ENCODE data around the gene KIR3DL3.
"Not testable (repeated sequence)": the region's sequence is repeated elsewhere in the genome, so short reads cannot be mapped to it uniquely, and the experiment has no call there.

Gene KIR3DL3

DNA sequence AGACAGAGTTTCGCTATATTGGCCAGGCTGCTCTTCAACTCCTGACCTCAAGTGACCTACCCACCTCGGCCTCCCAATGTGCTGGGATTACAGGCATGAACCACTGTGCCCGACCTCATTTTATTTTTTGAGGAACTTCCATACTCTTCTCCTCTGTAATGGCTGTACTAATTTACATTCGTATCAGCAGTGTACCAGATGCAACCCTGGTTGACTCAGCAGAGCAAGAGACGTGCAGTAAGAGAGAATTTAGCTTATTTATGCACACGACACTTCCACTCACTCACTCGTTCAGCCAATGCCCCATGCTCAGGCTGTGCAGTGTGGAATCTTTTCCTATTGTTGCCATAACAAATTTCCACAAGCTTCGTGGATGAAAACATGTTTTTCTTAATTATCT lies 6.9 kb downstream of the KIR3DL3 start:
- H3K27me3 ChIP-seq (ENCODE audit: control insufficient read depth, insufficient read depth, low read length), result no peaks in the 10 kb centered on the region
- H3K4me1 ChIP-seq (ENCODE audit: control insufficient read depth, insufficient read depth, low read length), result no peaks in the 10 kb centered on the region
- no peak overlapping the region for H3K4me3 ChIP-seq (ENCODE audit: low read depth, low read length)
- H3K9ac ChIP-seq (ENCODE audit: low read depth, low read length), result no peak overlapping the region
- H3K9me3 ChIP-seq (ENCODE audit: control insufficient read depth, insufficient read depth, low read length), result peaks cover 79% of the 10 kb centered on the region
- no peak overlapping the region for H3K27ac ChIP-seq (ENCODE audit: low read depth, low read length)
- no peaks in the 10 kb centered on the region for H3K36me3 ChIP-seq (ENCODE audit: control insufficient read depth, insufficient read depth, low read length)

DNA sequence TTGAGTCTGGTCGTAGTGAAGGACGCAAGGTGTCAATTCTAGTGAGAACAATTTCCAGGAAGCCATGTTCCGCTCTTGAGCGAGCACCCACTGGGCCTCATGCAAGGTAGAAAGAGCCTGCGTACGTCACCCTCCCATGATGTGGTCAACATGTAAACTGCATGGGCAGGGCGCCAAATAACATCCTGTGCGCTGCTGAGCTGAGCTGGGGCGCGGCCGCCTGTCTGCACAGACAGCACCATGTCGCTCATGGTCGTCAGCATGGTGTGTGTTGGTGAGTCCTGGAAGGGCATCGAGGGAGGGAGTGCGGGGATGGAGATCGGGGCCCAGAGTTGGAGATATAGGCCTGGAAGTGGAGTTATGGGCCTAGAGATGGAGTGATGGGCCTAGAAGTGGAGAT lies 14.1 kb downstream of the KIR3DL3 start, which contains the start of gene KIR2DL3:
KIR2DL3 (plus strand) TSS at position 208 of the 400 bp plus-strand sequence; CDS start at position 241, 33 bp downstream.
- H3K4me3 ChIP-seq (ENCODE audit: low read depth, low read length); H3K27me3 ChIP-seq (ENCODE audit: control insufficient read depth, insufficient read depth, low read length); H3K4me1 ChIP-seq (ENCODE audit: control insufficient read depth, insufficient read depth, low read length); H3K27ac ChIP-seq (ENCODE audit: low read depth, low read length); H3K9ac ChIP-seq (ENCODE audit: low read depth, low read length); H3K36me3 ChIP-seq (ENCODE audit: control insufficient read depth, insufficient read depth, low read length): not testable (repeated sequence)
- H3K9me3 ChIP-seq (ENCODE audit: control insufficient read depth, insufficient read depth, low read length), result peaks cover 75% of the 10 kb centered on the region

DNA sequence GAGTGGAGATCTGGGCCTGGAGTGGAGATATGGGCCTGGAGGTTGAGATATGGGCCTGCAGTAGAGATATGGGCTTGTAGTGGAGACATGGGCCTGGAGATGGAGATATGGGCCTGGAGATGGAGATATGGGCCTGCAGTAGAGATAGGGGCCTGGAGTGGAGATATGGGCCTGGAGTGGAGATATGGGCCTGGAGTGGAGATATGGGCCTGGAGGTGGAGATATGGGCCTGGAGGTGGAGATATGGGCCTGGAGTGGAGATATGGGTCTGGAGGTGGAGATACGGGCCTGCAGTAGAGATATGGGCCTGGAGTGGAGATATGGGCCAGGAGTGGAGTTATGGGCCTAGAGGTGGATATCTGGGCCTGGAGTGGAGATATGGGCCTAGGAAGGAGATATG lies 14.5 kb downstream of the KIR3DL3 start:
- no peak overlapping the region for H3K4me3 ChIP-seq (ENCODE audit: low read depth, low read length)
- peaks cover 73% of the 10 kb centered on the region for H3K9me3 ChIP-seq (ENCODE audit: control insufficient read depth, insufficient read depth, low read length)

DNA sequence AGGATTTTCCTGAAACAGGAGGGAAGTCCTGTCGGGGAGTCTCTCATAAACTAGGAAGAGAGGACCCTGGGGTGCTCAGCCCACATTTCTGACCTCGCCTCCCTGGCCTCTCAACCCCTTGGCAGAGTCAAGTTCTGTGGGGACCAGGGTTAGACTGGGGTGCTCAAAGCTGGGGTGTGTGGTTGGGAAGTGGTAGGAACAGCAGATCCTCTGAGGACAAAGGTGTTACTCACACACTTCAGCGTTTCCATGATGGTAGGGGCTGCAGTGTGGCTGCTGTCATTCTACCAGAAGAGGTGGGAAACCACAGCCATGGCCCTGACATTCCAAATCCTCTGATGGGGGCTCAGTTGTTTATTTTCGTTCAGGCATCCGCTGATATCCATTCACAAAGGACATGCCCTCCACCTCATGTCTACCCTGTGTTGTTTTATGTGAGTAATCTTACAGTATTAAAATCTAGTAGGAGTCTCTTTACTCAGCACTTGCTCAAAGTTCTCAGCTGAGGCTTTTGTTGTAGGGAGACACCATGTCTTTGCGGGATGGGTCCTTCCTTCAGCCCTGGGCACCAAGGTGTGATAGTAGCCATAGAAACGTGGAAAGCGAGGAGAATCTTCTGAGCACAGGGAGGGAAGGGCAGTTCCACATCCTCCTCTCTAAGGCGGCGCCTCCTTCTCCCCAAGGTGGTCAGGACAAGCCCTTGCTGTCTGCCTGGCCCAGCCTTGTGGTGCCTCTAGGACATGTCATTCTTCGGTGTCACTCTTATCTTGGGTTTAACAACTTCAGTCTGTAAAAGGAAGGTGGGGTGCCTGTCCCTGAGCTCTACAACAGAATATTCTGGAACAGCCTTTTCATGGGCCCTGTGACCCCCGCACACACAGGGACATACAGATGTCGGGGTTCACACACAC lies 15.6 kb downstream of the KIR3DL3 start:
- H3K4me1 ChIP-seq (ENCODE audit: control insufficient read depth, insufficient read depth, low read length), result no peaks in the 10 kb centered on the region
- peaks cover 68% of the 10 kb centered on the region for H3K9me3 ChIP-seq (ENCODE audit: control insufficient read depth, insufficient read depth, low read length)
- H3K27me3 ChIP-seq (ENCODE audit: control insufficient read depth, insufficient read depth, low read length), result no peaks in the 10 kb centered on the region
- no peak overlapping the region for H3K27ac ChIP-seq (ENCODE audit: low read depth, low read length)
- H3K9ac ChIP-seq (ENCODE audit: low read depth, low read length), result no peak overlapping the region
- H3K36me3 ChIP-seq (ENCODE audit: control insufficient read depth, insufficient read depth, low read length), result no peaks in the 10 kb centered on the region
- no peak overlapping the region for H3K4me3 ChIP-seq (ENCODE audit: low read depth, low read length)

More for the DNA sequence above, 14.5 kb downstream of the KIR3DL3 start:
- Histone ChIP-seq H3K4me1 (ENCODE audit: control insufficient read depth, insufficient read depth, low read length) (no peaks in the 10 kb centered on the region), H3K9ac (ENCODE audit: low read depth, low read length) (no peak overlapping the region), H3K27ac (ENCODE audit: low read depth, low read length) (no peak overlapping the region), H3K27me3 (ENCODE audit: control insufficient read depth, insufficient read depth, low read length) (no peaks in the 10 kb centered on the region), H3K36me3 (ENCODE audit: control insufficient read depth, insufficient read depth, low read length) (no peaks in the 10 kb centered on the region)

DNA sequence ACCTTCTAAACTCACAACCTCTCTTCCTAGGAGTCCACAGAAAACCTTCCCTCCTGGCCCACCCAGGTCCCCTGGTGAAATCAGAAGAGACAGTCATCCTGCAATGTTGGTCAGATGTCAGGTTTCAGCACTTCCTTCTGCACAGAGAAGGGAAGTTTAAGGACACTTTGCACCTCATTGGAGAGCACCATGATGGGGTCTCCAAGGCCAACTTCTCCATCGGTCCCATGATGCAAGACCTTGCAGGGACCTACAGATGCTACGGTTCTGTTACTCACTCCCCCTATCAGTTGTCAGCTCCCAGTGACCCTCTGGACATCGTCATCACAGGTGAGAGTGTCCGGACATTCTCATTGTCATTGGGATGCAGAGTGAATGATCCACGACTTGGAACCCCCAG lies 17.7 kb downstream of the KIR3DL3 start:
- not testable (repeated sequence) for H3K27ac ChIP-seq (ENCODE audit: low read depth, low read length); H3K4me3 ChIP-seq (ENCODE audit: low read depth, low read length); H3K27me3 ChIP-seq (ENCODE audit: control insufficient read depth, insufficient read depth, low read length); H3K4me1 ChIP-seq (ENCODE audit: control insufficient read depth, insufficient read depth, low read length); H3K36me3 ChIP-seq (ENCODE audit: control insufficient read depth, insufficient read depth, low read length); H3K9ac ChIP-seq (ENCODE audit: low read depth, low read length)
- H3K9me3 ChIP-seq (ENCODE audit: control insufficient read depth, insufficient read depth, low read length), result peaks cover 63% of the 10 kb centered on the region

DNA sequence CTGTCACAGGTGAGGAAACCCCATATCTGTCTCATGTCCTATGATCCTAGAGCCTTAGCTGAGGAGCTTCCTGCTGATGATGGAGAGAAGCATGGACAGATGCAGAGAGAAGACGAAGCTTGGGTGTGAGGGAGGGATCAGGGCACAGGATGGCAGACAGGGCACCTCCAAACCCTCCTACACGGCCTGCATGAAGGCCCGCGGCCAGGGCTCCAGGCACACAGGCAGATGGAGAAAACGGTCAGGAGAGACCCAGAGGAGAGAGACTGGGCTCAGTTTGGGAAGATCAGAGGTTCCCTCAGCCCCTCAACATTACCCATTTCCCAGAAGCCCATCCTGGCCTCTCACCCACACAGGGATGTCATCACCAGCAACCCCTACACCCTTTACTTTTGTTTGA lies 19.8 kb downstream of the KIR3DL3 start:
- not testable (repeated sequence) for H3K4me3 ChIP-seq (ENCODE audit: low read depth, low read length); H3K27ac ChIP-seq (ENCODE audit: low read depth, low read length); H3K27me3 ChIP-seq (ENCODE audit: control insufficient read depth, insufficient read depth, low read length); H3K4me1 ChIP-seq (ENCODE audit: control insufficient read depth, insufficient read depth, low read length); H3K36me3 ChIP-seq (ENCODE audit: control insufficient read depth, insufficient read depth, low read length); H3K9ac ChIP-seq (ENCODE audit: low read depth, low read length)
- H3K9me3 ChIP-seq (ENCODE audit: control insufficient read depth, insufficient read depth, low read length), result peaks cover 43% of the 10 kb centered on the region

DNA sequence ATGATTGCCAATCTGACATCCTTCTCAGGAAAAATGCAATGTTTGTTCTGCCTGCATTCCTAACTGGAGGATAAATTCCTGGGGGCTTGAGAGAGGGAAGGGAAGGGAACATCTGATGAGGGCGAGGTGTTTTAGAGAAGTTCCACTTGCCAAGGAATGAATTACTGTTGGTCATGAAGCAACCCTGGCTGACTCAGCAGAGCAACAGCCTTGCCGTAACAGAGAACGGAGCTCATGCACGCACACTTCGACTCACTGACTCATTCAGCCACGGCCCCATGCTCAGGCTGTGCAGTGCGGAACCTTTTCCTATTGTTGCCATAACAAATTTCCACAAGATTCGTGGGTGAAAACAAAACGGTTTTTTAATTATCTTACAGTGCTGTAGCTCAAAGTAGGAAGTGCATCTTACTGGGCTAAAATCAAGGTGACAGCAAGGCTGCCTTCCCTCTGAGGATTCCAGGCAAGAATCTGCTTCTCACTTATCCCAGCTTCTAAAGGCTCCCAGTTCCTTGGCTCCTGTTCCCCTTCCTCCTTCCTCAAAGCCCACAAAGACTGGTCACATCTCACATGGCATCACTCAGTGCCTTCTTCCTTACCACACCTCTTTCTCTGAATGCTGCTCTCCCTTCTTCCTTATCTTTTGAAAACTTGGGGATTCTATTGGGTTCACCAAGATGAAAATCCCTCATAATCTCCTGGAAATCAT lies 23.5 kb downstream of the KIR3DL3 start:
- not testable (repeated sequence) for H3K4me3 ChIP-seq (ENCODE audit: low read depth, low read length); H3K9me3 ChIP-seq (ENCODE audit: control insufficient read depth, insufficient read depth, low read length); H3K9ac ChIP-seq (ENCODE audit: low read depth, low read length); H3K27ac ChIP-seq (ENCODE audit: low read depth, low read length); H3K27me3 ChIP-seq (ENCODE audit: control insufficient read depth, insufficient read depth, low read length); H3K36me3 ChIP-seq (ENCODE audit: control insufficient read depth, insufficient read depth, low read length); H3K4me1 ChIP-seq (ENCODE audit: control insufficient read depth, insufficient read depth, low read length)

DNA sequence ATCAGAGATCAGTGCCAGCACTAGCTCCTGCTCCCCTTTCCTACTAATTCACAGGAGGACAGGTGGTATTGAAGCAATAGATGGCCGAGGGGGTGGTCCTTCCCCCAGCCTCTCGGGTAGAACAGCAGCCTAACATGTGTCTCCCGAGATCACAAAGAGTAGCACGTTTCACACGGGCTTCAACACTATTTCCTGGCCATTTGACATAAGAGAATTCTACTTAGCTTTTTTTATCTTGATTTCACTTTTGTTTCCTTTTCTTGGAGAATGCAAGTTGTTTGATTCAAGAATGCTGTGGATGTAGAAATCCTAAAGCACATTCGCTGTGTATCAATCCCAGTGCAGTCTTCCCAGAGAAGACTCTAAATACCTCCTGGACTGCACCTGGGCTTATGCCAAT lies 26.0 kb downstream of the KIR3DL3 start:
- not testable (repeated sequence) for H3K4me1 ChIP-seq (ENCODE audit: control insufficient read depth, insufficient read depth, low read length); H3K9ac ChIP-seq (ENCODE audit: low read depth, low read length); H3K4me3 ChIP-seq (ENCODE audit: low read depth, low read length); H3K36me3 ChIP-seq (ENCODE audit: control insufficient read depth, insufficient read depth, low read length); H3K27ac ChIP-seq (ENCODE audit: low read depth, low read length); H3K27me3 ChIP-seq (ENCODE audit: control insufficient read depth, insufficient read depth, low read length); H3K9me3 ChIP-seq (ENCODE audit: control insufficient read depth, insufficient read depth, low read length)

DNA sequence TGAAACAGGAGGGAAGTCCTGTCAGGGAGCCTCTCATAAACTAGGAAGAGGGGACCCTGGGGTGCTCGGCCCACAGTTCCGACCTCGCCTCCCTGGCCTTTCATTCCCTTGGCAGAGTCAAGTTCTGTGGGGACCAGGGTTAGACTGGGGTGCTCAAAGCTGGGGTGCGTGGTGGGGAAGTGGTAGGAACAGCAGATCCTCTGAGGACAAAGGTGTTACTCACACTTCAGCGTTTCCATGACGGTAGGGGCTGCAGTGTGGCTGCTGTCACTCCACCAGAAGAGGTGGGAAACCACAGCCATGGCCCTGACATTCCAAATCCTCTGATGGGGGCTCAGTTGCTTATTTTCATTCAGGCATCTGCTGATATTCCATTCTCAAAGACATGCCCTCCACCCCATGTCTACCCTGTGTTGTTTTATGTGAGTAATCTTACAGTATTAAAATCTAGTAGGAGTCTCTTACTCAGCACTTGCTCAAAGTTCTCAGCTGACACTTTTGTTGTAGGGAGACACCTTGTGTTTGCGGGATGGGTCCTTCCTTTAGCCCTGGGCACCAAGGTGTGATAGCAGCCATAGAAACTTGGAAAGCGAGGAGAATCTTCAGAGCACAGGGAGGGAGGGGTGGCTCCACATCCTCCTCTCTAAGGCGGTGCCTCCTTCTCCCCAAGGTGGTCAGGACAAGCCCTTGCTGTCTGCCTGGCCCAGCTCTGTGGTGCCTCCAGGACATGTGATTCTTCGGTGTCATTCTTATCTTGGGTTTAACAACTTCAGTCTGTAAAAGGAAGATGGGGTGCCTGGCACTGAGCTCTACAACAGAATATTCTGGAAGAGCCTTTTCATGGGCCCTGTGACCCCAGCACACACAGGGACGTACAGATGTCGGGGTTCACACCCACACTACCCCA lies 32.2 kb downstream of the KIR3DL3 start:
- H3K9me3 ChIP-seq (ENCODE audit: control insufficient read depth, insufficient read depth, low read length); H3K36me3 ChIP-seq (ENCODE audit: control insufficient read depth, insufficient read depth, low read length); H3K9ac ChIP-seq (ENCODE audit: low read depth, low read length); H3K27me3 ChIP-seq (ENCODE audit: control insufficient read depth, insufficient read depth, low read length); H3K4me3 ChIP-seq (ENCODE audit: low read depth, low read length); H3K4me1 ChIP-seq (ENCODE audit: control insufficient read depth, insufficient read depth, low read length); H3K27ac ChIP-seq (ENCODE audit: low read depth, low read length): not testable (repeated sequence)

DNA sequence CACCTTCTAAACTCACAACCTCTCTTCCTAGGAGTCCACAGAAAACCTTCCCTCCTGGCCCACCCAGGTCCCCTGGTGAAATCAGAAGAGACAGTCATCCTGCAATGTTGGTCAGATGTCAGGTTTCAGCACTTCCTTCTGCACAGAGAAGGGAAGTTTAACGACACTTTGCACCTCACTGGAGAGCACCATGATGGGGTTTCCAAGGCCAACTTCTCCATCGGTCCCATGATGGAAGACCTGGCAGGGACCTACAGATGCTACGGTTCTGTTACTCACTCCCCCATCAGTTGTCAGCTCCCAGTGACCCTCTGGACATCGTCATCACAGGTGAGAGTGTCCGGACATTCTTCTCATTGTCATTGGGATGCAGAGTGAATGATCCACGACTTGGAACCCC lies 34.3 kb downstream of the KIR3DL3 start:
- H3K27me3 ChIP-seq (ENCODE audit: control insufficient read depth, insufficient read depth, low read length); H3K9me3 ChIP-seq (ENCODE audit: control insufficient read depth, insufficient read depth, low read length); H3K27ac ChIP-seq (ENCODE audit: low read depth, low read length); H3K36me3 ChIP-seq (ENCODE audit: control insufficient read depth, insufficient read depth, low read length); H3K9ac ChIP-seq (ENCODE audit: low read depth, low read length); H3K4me3 ChIP-seq (ENCODE audit: low read depth, low read length); H3K4me1 ChIP-seq (ENCODE audit: control insufficient read depth, insufficient read depth, low read length): not testable (repeated sequence)

All from HUES48 (cell line).